Measurements from ENCODE around the gene CHCHD6.

CHCHD6 gene

GRCh38 chr3:126859415-126860246, 155.6 kb downstream of the CHCHD6 start:
- DNase-seq (ENCODE audit: low read depth in 2 of 2): no peak

DNA sequence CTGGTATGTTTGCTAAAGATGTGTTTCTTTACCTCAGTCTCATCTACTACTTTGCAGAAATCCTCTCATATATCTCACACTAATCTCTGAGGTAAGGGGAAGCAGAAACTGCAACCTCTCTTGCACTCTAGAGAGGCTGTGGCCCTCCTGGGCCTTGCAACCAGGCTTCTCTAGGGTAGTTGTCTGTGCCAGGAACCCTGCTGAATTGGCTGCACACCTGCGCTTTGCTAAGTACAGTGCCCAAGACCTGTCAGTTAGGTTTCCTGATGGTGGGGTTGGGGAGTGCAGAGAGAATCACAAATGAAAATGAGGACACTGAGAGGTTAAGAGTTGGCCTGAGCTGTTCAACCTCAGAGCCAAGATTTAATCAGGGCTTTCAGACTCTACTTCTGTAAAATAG, 161.7 kb downstream of the CHCHD6 start:
- DNase-seq (ENCODE audit: low read depth in 2 of 2): no peak

GRCh38 chr3:126866175-126866759, 162.2 kb downstream of the CHCHD6 start:
- DNase-seq (ENCODE audit: low read depth in 2 of 2): no peak

- no peak for DNase-seq (ENCODE audit: low read depth in 2 of 2)
Observed at GRCh38 chr3:126867190-126867862, 163.3 kb downstream of the CHCHD6 start.

DNA sequence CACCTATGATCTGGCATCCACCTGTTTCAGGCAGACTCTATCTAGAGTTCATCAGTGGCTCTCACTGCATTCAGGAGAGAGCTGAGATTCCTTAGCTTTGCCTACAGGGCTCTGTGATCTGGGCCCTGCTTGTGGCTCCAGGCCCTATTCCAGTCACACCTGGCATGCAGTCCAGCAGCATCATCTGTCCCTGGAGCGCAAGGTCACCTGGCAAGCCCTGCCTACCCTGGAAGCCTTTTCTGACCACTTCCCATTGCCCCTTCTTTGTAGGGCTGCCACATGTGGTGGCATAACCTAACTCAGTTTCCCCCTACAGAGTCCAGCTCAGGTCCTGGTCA, 163.8 kb downstream of the CHCHD6 start:
- no peak for DNase-seq (ENCODE audit: low read depth in 2 of 2)

DNA sequence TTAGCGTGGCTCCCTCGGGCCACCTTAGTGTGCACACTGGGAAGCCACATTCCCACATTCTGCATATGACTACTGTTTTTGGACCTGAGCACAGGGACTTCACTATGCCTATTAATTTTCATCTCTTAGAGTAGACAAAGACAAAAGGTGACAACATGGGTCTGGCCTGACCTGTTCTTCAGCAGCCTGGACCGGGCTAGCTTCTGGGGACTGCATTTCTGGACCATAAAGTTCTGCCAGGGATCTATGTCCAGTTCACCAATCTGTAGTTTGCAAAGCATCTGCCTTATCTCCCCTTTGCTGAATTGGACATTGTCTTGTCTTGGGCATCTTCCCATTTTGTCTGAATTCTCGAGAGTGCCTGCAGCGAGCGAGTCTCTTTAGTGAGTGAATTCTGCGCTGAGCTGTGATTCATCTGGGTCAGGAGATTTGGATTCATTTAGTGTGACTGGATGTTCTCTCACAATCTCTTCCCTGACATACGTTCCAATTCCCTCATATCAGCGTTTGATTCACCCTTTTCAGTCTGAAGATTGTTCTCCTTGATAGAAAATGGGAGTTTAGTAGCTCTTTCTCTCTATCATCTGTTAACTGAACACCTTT, 166.7 kb downstream of the CHCHD6 start:
- DNase-seq (ENCODE audit: low read depth in 2 of 2): no peak

GRCh38 chr3:126872701-126873342, 168.8 kb downstream of the CHCHD6 start:
- DNase-seq (ENCODE audit: low read depth in 2 of 2): no peak

DNA sequence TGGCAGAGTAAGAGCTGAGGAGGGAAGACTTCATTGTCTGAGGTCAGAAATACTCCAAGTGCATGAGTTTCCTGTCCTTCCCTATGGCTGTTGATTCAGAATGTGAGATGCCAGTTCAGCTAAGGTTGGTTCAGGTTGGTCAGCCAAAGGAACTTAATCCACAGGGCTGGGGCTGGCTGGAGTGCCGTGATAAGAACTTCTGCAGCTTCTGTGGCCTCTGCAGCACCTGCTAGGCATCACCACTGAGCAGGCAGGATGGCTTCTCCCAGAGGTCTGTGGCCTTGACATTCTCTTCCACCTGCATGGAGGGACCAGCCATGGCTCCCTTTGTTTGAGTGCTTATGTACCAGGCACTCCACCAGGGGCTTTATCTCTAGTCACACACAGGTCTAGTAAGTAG, 169.4 kb downstream of the CHCHD6 start:
- no peak for DNase-seq (ENCODE audit: low read depth in 2 of 2)

- no peak for DNase-seq (ENCODE audit: low read depth in 2 of 2)
Observed at GRCh38 chr3:126878664-126879063, 174.6 kb downstream of the CHCHD6 start.

GRCh38 chr3:126880901-126881300, 176.9 kb downstream of the CHCHD6 start:
- no peak for DNase-seq (ENCODE audit: low read depth in 2 of 2)

DNA sequence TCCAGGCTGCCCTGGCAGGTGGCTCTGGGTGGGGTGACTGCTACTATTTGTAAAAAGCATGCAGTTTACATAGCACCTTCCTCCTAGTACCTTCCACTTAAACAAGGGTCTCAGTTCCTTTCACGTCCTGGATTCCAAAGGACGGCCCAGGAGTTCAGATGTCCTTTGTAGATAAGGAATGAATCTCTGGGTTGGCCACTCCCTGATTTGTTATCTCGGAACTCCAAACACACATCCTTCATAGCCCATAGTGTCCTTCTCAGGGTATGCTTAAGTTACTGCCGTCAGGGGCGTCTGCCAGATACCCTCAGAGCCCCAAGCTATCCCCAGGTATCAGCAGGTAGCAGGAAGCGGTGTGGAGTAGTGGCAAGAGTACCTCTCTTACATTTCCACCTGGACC, 177.8 kb downstream of the CHCHD6 start:
- DNase-seq (ENCODE audit: low read depth in 2 of 2): no peak

- no peak for DNase-seq (ENCODE audit: low read depth in 2 of 2)
Observed at GRCh38 chr3:126883241-126883640, 179.2 kb downstream of the CHCHD6 start.

- DNase-seq (ENCODE audit: low read depth in 2 of 2): no peak
Observed at GRCh38 chr3:126885425-126885824, 181.4 kb downstream of the CHCHD6 start.

GRCh38 chr3:126886217-126886616, 182.2 kb downstream of the CHCHD6 start:
- no peak for DNase-seq (ENCODE audit: low read depth in 2 of 2)

DNA sequence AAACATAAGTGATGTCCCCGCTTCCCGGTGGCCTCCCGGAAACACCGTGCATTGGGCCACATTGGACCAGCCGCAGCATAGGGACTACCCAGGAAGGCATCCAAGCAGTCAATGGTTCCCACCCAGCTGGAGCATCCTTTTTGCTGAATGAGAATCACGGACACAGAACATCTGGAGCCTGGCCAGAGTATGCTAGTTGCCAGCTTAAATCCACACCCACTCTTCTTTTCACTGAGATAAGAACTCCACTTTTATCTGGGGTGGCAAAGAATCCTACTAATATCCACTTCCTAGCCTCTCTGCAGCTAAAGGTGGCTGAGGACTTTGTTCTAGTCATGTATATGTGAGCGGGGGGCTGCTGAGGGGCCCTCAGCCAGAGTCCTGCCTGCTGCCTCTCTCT, 183.6 kb downstream of the CHCHD6 start:
- DNase-seq (ENCODE audit: low read depth in 2 of 2): no peak

GRCh38 chr3:126888186-126888760, 184.2 kb downstream of the CHCHD6 start:
- DNase-seq (ENCODE audit: low read depth in 2 of 2): no peak

- DNase-seq (ENCODE audit: low read depth in 2 of 2): no peak
Observed at GRCh38 chr3:126889276-126890201, 185.5 kb downstream of the CHCHD6 start.

GRCh38 chr3:126891141-126891540, 187.1 kb downstream of the CHCHD6 start:
- DNase-seq (ENCODE audit: low read depth in 2 of 2): no peak

- no peak for DNase-seq (ENCODE audit: low read depth in 2 of 2)
Observed at GRCh38 chr3:126891791-126892190, 187.8 kb downstream of the CHCHD6 start.

- DNase-seq (ENCODE audit: low read depth in 2 of 2): no peak
Observed at GRCh38 chr3:126893651-126894050, 189.6 kb downstream of the CHCHD6 start.

- no peak for DNase-seq (ENCODE audit: low read depth in 2 of 2)
Observed at GRCh38 chr3:126894475-126894874, 190.4 kb downstream of the CHCHD6 start.
